ENCODE results near the gene ZNF668.
"Not testable (repeated sequence)": the region's sequence is repeated elsewhere in the genome, so short reads cannot be mapped to it uniquely, and the experiment has no call there.

ZNF668 gene

GRCh38 chr16:31032736-31033708 is 41.0 kb downstream of the ZNF668 start, which contains the start of gene STX4:
Gene STX4, plus strand, starts transcription at chr16:31033558. Its CDS starts 248 bp downstream, at chr16:31033806.
- peak within 1 kb of the TSS; percentile 91 for H3K4me3 Mint-ChIP-seq
- no peaks in the 10 kb centered on the region for H3K27me3 Mint-ChIP-seq

GRCh38 chr16:31031276-31031675 is 42.8 kb downstream of the ZNF668 start:
- no peak overlapping the region for H3K4me3 Mint-ChIP-seq
- no peaks in the 10 kb centered on the region for H3K9me3 Mint-ChIP-seq
- DNase-seq: no peak
- peaks cover 24% of the 10 kb centered on the region for H3K36me3 Mint-ChIP-seq (ENCODE audit: low read depth)
- H3K4me1 Mint-ChIP-seq (ENCODE audit: low read depth): peaks cover 21% of the 10 kb centered on the region
- H3K27ac Mint-ChIP-seq: no peak overlapping the region
- no peaks in the 10 kb centered on the region for H3K27me3 Mint-ChIP-seq

More at GRCh38 chr16:31032736-31033708, 41.0 kb downstream of the ZNF668 start, which contains the start of gene STX4:
- Mint-ChIP-seq H3K36me3 (ENCODE audit: low read depth) (peaks cover 32% of the 10 kb centered on the region), H3K4me1 (ENCODE audit: low read depth) (peaks cover 23% of the 10 kb centered on the region), H3K27ac (peak within 1 kb of the TSS; percentile 96), H3K9me3 (no peaks in the 10 kb centered on the region)
- DNase-seq: peak; percentile 95

GRCh38 chr16:31029272-31029671 is 44.8 kb downstream of the ZNF668 start:
- Mint-ChIP-seq H3K36me3 (ENCODE audit: low read depth) (peaks cover 11% of the 10 kb centered on the region), H3K9me3 (no peaks in the 10 kb centered on the region), H3K27ac (no peak overlapping the region), H3K4me1 (ENCODE audit: low read depth) (peaks cover 12% of the 10 kb centered on the region), H3K27me3 (no peaks in the 10 kb centered on the region), H3K4me3 (no peak overlapping the region)
- no peak for DNase-seq

GRCh38 chr16:31025339-31025738 is 48.7 kb downstream of the ZNF668 start:
- no peaks in the 10 kb centered on the region for H3K27me3 Mint-ChIP-seq
- H3K27ac Mint-ChIP-seq: no peak overlapping the region
- no peak overlapping the region for H3K4me3 Mint-ChIP-seq
- no peaks in the 10 kb centered on the region for H3K36me3 Mint-ChIP-seq (ENCODE audit: low read depth)
- H3K4me1 Mint-ChIP-seq (ENCODE audit: low read depth): peaks cover 5% of the 10 kb centered on the region
- DNase-seq: no peak
- no peaks in the 10 kb centered on the region for H3K9me3 Mint-ChIP-seq

GRCh38 chr16:31023627-31024226 is 50.3 kb downstream of the ZNF668 start:
- no peaks in the 10 kb centered on the region for H3K36me3 Mint-ChIP-seq (ENCODE audit: low read depth)
- peaks cover 5% of the 10 kb centered on the region for H3K4me1 Mint-ChIP-seq (ENCODE audit: low read depth)
- H3K4me3 Mint-ChIP-seq: no peak overlapping the region
- no peaks in the 10 kb centered on the region for H3K9me3 Mint-ChIP-seq
- no peaks in the 10 kb centered on the region for H3K27me3 Mint-ChIP-seq
- H3K27ac Mint-ChIP-seq: no peak overlapping the region
- no peak for DNase-seq

GRCh38 chr16:31023252-31023602 is 50.8 kb downstream of the ZNF668 start:
- Mint-ChIP-seq H3K4me3 (no peak overlapping the region), H3K27ac (no peak overlapping the region), H3K27me3 (no peaks in the 10 kb centered on the region), H3K36me3 (ENCODE audit: low read depth) (no peaks in the 10 kb centered on the region), H3K9me3 (no peaks in the 10 kb centered on the region), H3K4me1 (ENCODE audit: low read depth) (peaks cover 5% of the 10 kb centered on the region)
- DNase-seq: no peak

- no peak overlapping the region for H3K27ac Mint-ChIP-seq
Measured at GRCh38 chr16:31022544-31023251, 51.3 kb downstream of the ZNF668 start.

GRCh38 chr16:31020536-31020935 is 53.5 kb downstream of the ZNF668 start:
- no peak for DNase-seq
- Mint-ChIP-seq H3K36me3 (ENCODE audit: low read depth) (no peaks in the 10 kb centered on the region), H3K4me3 (no peak overlapping the region), H3K4me1 (ENCODE audit: low read depth) (peaks cover 5% of the 10 kb centered on the region), H3K9me3 (no peaks in the 10 kb centered on the region), H3K27ac (no peak overlapping the region), H3K27me3 (peaks cover 4% of the 10 kb centered on the region)

More at GRCh38 chr16:31022544-31023251, 51.3 kb downstream of the ZNF668 start:
- H3K9me3 Mint-ChIP-seq: no peaks in the 10 kb centered on the region
- no peak for DNase-seq
- H3K27me3 Mint-ChIP-seq: no peaks in the 10 kb centered on the region
- H3K4me1 Mint-ChIP-seq (ENCODE audit: low read depth): peaks cover 5% of the 10 kb centered on the region
- no peaks in the 10 kb centered on the region for H3K36me3 Mint-ChIP-seq (ENCODE audit: low read depth)
- H3K4me3 Mint-ChIP-seq: no peak overlapping the region

GRCh38 chr16:31017756-31018155 is 56.3 kb downstream of the ZNF668 start:
- H3K36me3 Mint-ChIP-seq (ENCODE audit: low read depth); H3K4me1 Mint-ChIP-seq (ENCODE audit: low read depth); H3K4me3 Mint-ChIP-seq; H3K9me3 Mint-ChIP-seq; DNase-seq; H3K27me3 Mint-ChIP-seq; H3K27ac Mint-ChIP-seq: not testable (repeated sequence)

- peaks cover 8% of the 10 kb centered on the region for H3K4me1 Mint-ChIP-seq (ENCODE audit: low read depth)
- H3K9me3 Mint-ChIP-seq: no peaks in the 10 kb centered on the region
- DNase-seq: no peak
- H3K4me3 Mint-ChIP-seq: no peak overlapping the region
- peaks cover 21% of the 10 kb centered on the region for H3K27me3 Mint-ChIP-seq
- H3K36me3 Mint-ChIP-seq (ENCODE audit: low read depth): no peaks in the 10 kb centered on the region
- H3K27ac Mint-ChIP-seq: no peak overlapping the region
Measured at GRCh38 chr16:31016018-31016417, 58.0 kb downstream of the ZNF668 start.

- H3K27me3 Mint-ChIP-seq: peaks cover 21% of the 10 kb centered on the region
- H3K4me1 Mint-ChIP-seq (ENCODE audit: low read depth): peaks cover 16% of the 10 kb centered on the region
- not testable (repeated sequence) for H3K36me3 Mint-ChIP-seq (ENCODE audit: low read depth); H3K27ac Mint-ChIP-seq; H3K9me3 Mint-ChIP-seq; DNase-seq; H3K4me3 Mint-ChIP-seq
Measured at GRCh38 chr16:31013292-31013691, 60.7 kb downstream of the ZNF668 start.

GRCh38 chr16:31011815-31012214 is 62.2 kb downstream of the ZNF668 start:
- not testable (repeated sequence) for DNase-seq; H3K9me3 Mint-ChIP-seq; H3K36me3 Mint-ChIP-seq (ENCODE audit: low read depth); H3K27ac Mint-ChIP-seq
- Mint-ChIP-seq H3K4me3 (peak overlapping the region; percentile 70), H3K4me1 (ENCODE audit: low read depth) (peaks cover 16% of the 10 kb centered on the region), H3K27me3 (peaks cover 21% of the 10 kb centered on the region)
